Testis (tissue), 2 donors: ENCODE data around the gene PCYOX1L.

Source experiments
- CTCF ChIP-seq, 3 experiments: fragments of 450-650 bp in 2 of 3; fragments of 200-600 bp in 1 of 3; sonication (generic) in 1 of 3; IDR thresholded peaks; one replicate each; pipeline ENCODE4 v1.5.1; 2016 to 2019; ENCODE audit warnings: antibody characterized with exemption in 3 of 3, mild to moderate bottlenecking in 2 of 3, moderate library complexity in 1 of 3
- POLR2A ChIP-seq: fragments of 450-650 bp; IDR thresholded peaks from one replicate; pipeline ENCODE4 v1.6.1; 2017; ENCODE audit warnings: antibody characterized with exemption, mild to moderate bottlenecking, moderate library complexity

- TF ChIP-seq CTCF (IDR thresholded peaks at IDR 0.05) (no peak), POLR2A (no peak)
These were observed 46.3 kb downstream of the PCYOX1L start for GRCh38 chr5:149403923-149404745.
